Spleen (tissue), 7 donors: ENCODE data around the gene KSR1.

ENCODE experiments used
- CTCF ChIP-seq, 11 experiments: fragments of 200-600 bp in 7 of 11; fragments of 450-650 bp in 4 of 11; sonication (generic) in 4 of 11; IDR thresholded peaks in 8 of 11; conservative IDR thresholded peaks in 3 of 11; 1 replicate in 7 of 11; 2 replicates in 4 of 11; pipeline versions ENCODE4 v1.4.0 to v1.8.0; 2016 to 2021; ENCODE audit warnings: antibody characterized with exemption in 11 of 11, inconsistent platforms in 4 of 11, mild to moderate bottlenecking in 1 of 11
- POLR2A ChIP-seq, 3 donors: fragments of 450-650 bp; IDR thresholded peaks; one replicate each; pipeline ENCODE4 v1.5.1; 2017; ENCODE audit warnings: antibody characterized with exemption in 3 of 3, mild to moderate bottlenecking in 1 of 3
- donor health status: DM: no; HTN: no; CAD: no; lungs with moderate emphysema.
- donor health status: DM: no; HTN: no; CAD: no.
- donor health status: DM: no; HTN: no; CAD: no.

DNA sequence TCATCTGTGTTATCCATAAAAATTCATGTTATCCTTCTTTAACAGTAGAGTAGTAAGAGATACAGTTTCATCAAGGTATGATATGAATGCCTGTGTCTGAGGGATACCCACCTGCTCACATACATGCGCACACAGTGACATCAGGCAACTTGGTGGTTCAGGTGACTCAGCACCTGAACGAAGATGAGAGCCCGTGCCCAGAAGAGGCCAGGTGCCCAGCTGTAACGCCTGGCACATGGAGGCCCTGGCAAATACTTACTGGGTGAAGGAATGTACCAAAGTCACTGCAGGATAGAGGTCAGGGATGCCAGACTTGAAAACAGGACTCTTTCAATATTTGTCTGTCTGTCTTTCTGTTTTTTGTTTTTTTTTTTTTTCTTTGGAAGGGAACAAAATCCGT lies 102.1 kb downstream of the KSR1 start:
- TF ChIP-seq CTCF (IDR thresholded peaks at IDR 0.05 in 8 of 11, conservative IDR thresholded peaks at IDR 0.05 in 3 of 11) (no peak), POLR2A (IDR thresholded peaks at IDR 0.05) (no peak)
